COR-L47 (cell line): ENCODE results near the gene CDYL.

Experiments used
- DNase-seq: peaks from one replicate; lab custom pipeline; 2025; lab: John Stamatoyannopoulos, UW

The CDYL gene

DNA sequence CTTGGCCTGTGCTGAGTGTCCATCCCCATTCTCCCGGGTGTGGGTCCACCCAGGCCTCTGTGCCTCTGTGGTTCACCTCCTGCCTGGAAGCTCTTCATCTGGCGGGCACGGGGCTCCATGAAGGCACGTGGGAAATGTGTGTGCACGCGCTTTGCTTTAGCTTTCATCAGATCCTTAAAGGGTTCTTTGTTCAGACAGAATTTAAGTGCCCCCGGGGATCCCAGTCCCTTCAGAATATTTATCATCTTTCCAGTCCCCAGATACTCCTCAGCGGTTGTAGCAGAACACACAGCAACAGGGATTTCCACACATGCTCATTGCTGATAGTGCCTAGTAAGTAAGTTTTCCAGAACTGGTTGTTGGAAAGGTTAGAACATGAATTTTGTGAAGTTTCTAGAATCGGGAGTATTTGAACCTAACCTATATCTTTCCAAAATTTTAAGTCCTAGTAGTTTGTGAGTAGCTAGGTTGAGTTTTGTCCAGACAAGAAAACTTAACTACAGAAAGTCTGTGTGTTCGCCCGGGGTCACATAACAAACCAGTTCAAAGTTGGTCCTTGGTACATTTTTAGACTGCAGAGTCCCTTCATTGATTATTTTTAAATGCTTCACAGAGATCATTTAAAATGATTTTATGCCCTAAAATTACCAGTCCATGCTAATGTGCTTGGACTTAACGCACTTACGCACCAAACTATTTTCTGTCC, 159.9 kb downstream of the CDYL start:
- DNase-seq, result no peak

DNA sequence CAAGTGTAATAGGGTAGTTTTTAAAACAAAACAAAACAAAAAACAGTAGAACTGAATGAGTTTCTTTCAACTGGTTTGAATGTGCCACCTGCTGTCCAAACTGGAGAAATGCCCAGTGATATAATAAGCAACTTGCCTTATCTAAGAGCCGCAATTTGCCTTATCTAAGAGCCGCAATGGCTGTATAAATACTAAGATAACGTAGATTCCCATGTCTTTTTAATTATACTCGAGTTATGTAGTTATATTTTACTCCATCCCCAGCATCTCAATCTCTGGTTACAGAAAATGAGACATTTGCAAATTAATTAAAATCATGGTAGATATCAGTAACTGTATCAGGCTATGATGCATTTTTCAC, 160.5 kb downstream of the CDYL start:
- peak; percentile 51 for DNase-seq

DNA sequence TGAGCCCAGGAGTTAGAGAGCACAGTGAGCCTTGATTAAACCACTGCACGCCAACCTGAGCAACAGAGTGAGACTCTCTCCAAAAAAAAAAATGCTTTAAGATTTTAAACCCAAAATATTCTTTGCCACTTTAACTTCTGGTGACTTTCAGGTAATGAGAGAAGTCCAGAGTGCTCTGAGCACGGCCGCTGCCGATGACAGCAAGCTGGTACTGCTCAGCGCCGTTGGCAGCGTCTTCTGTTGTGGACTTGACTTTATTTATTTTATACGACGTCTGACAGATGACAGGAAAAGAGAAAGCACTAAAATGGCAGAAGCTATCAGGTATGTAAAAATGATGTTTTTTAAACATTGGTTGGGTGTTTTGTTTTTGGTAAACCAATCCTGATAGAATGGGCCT, 161.2 kb downstream of the CDYL start:
- no peak for DNase-seq

DNA sequence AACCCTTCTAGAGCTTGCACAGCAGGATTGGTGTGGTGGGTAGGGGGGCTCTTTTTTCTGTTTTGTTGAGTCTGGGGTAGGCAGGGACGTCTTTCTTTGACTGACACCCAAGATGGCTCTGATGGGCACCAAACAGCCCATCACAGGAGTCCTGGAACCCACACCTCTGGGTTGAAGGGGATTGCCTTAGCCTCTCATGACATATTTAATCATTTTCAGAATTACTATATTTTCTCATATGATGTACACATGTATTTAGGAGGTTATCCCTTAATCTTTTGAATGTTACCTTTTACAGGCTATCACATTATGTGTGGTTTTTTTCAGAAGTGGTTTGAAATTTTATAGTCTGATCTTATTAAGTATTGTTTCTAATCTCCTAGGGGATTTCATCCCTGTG, 163.0 kb downstream of the CDYL start:
- DNase-seq, result no peak

DNA sequence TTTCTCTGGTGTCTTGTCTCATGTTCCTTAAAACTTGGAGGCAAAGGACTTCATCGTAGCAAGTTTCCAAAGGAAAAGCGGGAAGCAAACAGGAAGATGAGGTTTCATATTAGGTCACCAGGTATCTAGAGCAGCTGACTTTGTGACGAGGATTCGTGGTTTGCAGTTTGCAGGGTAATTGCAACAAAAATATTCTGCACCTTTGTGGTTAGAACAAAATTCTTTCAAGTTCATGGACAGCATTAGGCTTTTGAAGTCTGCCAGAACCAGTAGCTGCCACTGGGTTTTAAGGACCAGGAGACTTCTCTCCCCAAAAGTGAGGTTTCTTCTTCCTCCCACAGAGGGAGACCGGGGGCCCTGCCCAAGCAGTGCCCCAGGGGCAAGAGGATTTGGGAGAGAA, 164.2 kb downstream of the CDYL start:
- no peak for DNase-seq

DNA sequence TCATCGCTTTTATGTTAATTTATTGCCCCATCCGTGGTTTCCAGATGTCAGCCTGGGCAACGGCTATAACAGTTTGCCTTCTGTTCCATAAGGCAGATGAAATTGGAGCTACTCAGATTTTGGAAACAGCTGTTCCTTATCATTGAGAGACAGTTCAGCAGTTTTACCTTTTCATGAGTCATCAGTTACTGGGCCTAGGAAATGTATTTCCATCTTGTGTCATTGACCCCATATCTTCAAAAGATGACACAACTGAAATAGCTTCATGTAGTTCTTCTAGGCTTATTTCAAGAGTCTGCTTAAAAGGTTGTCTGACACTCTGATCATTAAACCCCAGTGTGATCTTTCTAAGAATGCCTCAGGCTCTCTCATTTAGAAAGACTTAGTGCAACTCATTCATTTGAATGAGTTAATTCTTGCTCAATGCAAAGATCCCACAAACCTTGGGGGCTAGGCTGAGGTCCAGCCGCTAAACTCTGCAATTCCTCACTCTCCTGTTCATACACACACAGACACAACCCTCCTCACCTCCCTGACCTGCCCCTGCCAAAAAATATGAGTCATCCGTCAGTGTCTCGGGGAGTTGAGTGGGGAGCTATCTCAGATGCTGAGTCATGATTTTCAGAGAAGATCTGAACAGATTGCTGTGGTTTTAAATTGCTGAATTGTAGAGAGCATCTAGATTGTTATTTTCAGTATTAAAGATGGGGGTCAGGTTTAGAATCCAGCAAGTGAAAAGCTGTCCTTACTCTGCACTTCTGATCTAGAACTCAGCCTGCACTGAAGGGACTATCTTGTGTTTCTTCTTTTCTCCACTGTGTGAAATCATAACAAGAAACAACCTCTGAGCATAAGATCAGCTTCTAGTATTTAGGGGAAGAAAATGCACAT, 165.8 kb downstream of the CDYL start:
- no peak for DNase-seq

DNA sequence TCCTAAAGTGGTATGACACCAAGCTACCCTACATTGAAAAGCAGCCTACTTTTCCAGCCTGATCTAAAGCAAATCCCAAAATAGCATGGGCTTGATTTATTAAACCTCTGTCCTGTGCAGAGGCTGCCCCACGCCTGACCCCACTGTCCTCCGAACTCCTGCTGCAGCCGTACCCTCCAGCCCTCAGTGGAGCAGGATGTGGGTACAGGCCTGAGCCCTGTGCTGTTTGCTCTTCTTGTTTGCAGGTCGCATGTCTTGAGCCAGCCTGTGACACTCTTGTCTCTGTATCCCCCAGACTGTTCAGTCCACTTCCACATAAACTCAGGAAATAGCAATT, 166.4 kb downstream of the CDYL start:
- DNase-seq, result no peak

DNA sequence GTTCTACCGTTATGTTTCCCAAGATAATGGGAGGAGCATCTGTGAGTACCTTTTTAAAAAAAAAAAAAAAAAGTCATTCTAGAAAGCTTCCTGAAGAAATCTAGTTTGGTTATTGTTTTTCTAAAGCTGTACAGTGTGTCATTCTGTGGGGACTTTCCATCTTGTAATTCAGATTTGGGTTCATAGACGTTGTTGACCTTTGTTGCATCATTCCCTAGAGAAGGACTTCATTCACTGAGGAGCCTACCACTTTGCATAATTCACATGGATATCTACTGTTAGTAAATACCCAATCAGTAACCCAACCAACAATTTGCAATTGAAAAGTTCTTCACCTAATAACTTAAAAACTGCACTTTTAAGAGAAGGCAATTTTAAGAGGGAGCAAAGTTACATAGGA, 167.5 kb downstream of the CDYL start:
- DNase-seq, result no peak

DNA sequence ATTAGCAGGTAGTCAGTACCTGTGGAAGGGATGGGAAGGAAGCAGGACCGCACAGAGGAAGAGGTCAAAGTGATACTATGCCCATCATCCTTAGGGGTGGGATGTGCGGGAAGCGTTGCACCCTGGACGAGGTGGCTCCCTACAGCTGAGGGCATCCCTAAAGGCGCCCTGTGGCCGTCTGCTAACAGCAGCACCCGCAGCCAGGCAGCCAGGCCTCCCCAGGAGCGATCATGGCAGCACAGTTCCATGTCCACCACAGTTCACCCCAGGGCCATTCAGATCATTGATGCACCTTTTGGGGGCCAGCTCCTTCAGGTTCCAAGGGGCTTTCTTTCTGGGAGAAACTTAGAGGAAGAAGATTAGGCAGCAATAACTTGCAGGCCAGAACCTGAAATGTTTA, 168.1 kb downstream of the CDYL start:
- no peak for DNase-seq

DNA sequence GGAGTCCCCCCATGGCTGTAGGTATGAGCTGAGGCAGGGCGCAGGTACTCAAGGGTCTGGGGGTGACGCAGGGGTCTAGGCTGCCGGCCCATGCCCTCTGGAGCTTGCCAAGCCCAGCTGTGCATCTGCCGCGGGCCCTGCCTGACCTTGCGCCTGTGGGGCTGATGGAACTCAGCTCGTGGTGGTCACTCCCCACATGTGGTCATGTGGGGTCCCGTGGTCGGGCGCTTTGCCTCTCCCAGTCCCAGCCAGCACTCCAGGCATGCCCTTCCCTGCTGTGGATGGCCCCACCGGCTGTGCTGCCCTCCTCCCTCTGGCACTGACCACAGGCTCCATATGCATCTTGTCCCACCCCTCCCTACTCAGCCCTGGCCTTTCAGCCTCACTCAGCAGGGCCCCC, 170.3 kb downstream of the CDYL start:
- no peak for DNase-seq

DNA sequence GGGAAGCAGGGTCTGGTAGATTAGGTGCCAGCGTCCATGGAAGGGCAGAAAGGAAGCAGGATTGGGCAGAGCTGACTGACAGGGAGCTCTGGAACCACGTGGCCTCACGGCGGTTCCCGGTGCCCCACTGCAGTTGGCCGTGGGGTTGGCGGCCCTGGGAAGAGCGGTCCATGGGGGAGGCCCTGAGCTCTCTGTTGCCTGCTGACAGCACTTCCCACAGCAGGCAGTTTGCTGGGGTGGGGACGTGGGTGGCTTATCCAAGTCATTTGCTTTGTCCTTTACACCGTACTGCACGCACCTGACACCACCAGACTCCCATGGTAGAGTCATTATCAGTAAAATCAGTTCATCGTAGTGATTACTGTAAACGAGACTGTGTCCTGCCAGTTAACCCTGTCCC, 171.5 kb downstream of the CDYL start:
- no peak for DNase-seq

DNA sequence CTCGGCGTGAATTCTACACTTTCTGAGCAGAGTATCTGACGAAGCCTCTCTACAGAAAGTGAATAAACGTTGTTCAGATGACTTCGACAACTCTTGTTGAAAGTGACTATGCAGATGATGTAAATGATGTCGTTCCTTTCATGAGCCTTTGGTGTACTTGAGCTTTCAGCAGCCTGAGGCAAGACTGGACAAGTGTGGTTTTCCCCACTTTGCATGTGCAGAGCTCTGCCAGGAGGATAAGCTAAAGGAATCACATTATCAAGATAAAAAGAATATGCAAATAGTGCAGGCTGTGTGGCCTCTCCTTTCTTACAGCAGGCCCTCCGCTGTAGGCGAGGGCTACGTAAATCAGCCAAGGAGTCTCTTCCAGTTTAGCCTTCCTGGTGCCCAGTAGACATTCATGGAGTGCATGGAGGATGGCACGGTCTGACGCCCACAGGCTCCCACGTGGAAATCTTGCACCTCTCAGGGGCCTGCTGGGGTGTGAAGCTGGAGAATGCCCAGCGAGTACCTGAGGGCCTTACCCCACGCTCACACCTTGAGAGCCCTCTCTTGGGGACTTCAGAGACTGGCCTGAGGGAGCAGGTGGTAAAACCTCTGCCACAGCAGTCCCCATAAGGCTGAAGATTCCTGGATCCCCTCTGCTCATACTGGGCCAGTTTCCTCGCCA, 172.7 kb downstream of the CDYL start:
- DNase-seq, result no peak

DNA sequence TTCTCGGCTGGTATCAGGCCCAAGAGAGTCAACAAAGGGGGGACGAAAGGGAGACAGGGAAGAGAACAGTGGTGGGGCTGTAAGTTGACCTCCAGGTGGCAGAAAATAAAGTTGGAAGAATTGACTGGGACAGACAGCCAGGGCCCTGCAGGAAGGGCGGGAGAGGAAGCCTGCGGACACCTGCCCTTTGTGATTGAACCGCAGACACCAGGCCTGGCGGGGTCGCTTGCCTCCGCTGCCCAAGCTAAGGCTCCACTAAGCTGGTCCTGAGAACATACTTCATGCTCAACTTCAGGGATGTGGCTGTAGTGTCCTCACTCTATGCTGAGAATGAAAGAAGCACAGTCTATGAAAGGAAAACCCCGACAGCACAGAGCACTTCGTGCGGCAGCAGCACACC, 173.9 kb downstream of the CDYL start:
- no peak for DNase-seq

DNA sequence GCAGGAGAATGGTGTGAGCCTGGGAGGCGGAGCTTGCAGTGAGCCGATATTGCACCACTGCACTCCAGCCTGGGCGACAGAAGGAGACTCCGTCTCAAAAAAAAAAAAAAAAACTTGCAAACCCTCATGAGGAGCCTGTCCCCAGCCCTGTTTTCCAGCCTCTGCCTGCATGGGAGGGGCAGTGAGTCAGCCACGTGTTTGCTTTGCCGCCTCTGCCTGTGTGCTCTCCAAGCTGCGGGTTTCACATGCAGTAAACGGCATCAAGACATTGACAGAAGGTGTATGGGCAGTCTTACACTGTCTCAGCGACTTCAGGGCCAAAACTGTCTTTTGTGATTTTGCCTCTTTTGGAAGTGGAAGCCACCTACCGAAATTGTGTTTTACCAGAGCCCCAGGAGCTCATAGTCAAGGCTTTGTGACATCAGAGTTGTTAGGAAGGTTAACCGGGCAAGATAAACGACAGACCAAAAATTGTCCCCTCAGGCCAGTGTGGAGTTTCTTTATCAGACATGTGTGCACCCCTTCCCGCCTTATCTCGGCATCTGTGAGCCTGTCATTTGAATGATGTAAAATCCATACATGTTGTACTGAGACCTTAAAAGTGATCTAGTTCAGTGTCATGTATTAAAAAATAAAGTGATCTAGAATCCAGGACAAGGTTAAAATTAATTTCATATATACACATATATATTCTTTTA, 174.8 kb downstream of the CDYL start:
- no peak for DNase-seq

DNA sequence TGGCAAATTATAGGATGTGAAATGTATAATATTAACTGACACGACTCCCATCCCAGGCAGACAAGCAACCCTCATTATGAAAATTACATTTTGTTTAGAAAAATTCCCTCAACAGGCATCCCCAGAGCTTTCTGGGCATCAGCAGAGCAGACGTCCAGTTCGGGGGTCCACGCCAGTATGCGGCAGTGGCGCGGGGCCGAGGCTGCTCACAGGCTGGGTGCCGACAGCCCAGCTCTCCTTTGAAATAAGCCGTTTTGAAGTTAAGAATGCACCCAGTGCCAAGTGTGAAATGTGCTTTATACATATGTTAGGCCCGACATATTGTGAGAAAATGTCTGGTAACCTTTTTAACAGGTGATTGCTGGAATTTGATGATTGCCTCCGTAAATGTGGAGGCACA, 177.2 kb downstream of the CDYL start:
- no peak for DNase-seq

DNA sequence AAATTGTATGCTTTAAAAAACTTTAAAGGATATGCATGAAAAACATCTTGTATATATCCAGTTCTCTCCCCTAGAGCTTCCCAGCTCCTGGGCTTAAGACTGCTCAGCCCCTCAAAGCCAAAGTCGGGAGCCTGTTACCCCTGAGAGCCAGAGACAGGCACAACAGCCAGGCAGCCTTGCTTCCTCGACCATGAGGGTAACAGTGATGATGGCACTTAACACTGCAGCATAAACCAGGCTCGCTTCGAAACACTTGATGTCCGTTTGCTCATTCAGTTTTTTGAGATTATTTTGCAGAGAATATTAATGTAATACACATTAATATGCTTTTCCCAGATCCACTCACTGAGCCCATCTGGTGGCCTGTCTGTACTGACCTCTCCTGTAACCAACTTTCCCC, 180.4 kb downstream of the CDYL start:
- no peak for DNase-seq

DNA sequence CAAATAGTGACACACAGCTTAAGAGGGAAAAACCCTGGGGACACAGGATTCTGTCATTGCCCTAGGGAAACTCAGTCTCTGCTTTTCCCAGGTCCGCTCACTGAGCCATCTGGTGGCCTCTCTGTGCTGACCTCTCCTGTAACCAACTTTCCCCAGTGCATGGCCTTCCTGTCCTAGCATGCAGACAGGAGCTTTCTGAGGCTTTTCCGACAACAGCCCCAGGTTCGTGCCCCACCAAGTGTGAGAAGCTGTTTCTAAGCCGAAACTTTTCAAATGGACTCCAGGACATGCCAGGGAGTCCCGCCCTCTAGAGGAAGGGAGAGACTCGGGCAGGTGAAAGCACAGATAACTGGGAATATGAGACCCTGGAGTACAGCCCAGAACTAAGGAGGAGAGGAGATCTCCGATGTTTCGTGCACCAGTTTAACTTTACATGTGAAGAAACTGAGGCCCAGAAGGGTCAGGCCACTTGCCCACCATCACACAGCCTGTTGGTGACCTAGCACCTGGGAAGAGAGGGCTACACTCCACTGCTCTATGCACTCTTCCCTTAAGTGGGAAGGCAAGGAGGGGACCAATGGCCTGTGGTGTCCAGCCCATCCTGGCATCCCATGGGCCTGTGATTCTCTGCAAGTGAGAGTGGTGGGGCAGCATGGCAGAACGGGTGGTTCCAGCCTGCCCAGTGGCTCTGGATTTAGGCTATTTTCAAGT, 181.5 kb downstream of the CDYL start:
- no peak for DNase-seq

DNA sequence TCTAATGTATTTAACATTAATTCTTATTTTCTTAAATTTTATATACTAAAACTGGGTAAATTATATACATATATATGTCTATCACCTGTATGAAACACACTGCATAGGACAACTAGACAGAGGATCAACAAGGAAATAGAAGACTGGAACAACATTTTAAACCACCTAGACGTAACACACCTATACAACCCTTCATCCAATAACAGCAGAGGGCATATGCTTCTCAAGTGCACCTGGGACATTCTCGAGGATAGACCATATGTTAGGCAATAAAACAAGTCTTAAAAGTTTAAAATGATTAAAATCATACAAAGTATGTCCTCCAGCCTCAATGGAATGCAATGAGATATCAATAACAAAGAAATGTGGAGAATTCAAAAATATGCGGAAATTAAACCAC, 182.4 kb downstream of the CDYL start:
- DNase-seq, result no peak

DNA sequence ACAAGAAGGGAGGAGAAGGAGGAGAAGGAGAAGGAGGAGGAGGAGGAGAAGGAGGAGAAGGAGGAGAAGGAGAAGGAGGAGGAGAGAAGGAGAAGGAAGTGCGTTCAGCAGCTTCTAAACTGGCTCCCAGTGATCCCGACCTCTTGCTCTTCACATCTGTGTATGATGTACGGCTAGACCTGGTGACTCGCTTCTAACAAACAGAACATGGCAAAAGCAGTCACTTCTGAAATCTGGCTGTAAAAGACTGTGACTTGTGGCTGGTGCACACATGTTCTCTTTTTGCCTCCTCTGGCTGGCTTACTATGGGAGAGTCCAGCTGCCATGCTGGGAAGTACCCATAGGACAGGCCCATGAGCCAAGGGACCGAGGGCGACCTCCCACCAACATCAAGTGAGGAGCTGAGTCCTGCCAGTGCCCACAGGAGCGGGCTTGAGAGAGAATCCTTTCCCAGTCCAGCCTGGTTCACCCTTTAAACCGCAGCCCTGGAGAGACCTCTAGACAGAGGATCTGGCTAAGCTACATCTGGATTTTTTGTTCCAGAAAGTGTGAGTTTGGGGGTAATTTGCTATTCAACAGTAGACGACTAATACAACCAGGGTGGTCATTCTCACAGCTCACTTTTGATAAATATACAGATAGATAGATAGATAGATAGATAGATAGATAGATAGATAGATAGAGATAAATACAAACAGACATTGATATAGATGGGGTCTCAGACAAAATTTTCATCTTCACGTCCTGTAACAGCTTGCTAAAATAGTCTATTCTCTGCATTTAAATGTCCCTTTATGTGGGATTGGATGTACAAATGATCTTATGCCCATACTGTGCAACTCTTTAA, 185.3 kb downstream of the CDYL start:
- DNase-seq, result no peak

DNA sequence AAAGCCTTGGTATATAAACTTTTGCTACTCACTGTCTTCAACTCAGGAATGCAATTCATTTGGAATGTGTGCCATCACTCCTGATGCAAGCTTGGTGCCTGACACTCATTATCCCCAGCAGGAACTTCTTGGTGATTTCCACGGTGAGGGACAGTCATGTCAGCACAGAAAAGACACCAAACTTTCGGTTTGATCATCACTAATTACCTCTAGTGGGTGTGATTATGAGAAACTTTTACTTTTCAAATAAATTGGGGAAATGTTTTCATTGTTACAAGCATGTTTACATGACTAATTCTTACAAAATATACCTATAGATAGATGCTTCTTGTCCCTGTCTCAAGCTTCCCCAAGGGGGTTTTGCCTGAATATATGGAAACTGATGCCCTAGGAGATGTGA, 186.7 kb downstream of the CDYL start:
- no peak for DNase-seq
